HUES48 (cell line): ENCODE results near the gene DAPK3.
"Not testable (repeated sequence)": the region's sequence is repeated elsewhere in the genome, so short reads cannot be mapped to it uniquely, and the experiment has no call there.

Experiments used
- H3K27ac ChIP-seq: one replicate; pipeline ENCODE4 v1.7.0; 2013; ENCODE audit warnings: low read depth, low read length, inconsistent platforms
- H3K27me3 ChIP-seq: 2 replicates; pipeline ENCODE4 v1.6.1; 2013; ENCODE audit warnings: mild to moderate bottlenecking, low read length; ENCODE audit not compliant: control insufficient read depth, insufficient read depth
- H3K36me3 ChIP-seq: 2 replicates; pipeline ENCODE4 v1.6.1; 2013; ENCODE audit warnings: low read length; ENCODE audit not compliant: control insufficient read depth, insufficient read depth
- H3K4me1 ChIP-seq: 2 replicates; pipeline ENCODE4 v1.6.1; 2013; ENCODE audit warnings: mild to moderate bottlenecking, low read length; ENCODE audit not compliant: control insufficient read depth, insufficient read depth
- H3K4me3 ChIP-seq: 2 replicates; pipeline ENCODE4 v1.5.1; 2013; ENCODE audit warnings: mild to moderate bottlenecking, low read depth, low read length
- H3K9ac ChIP-seq: 2 replicates; pipeline ENCODE4 v1.6.1; 2013; ENCODE audit warnings: mild to moderate bottlenecking, low read depth, low read length, moderate library complexity
- H3K9me3 ChIP-seq: 2 replicates; pipeline ENCODE4 v1.6.1; 2013; ENCODE audit warnings: low read length; ENCODE audit not compliant: control insufficient read depth, insufficient read depth

The DAPK3 gene

GRCh38 chr19:3947316-3947933 is 23.5 kb downstream of the DAPK3 start:
- Histone ChIP-seq H3K4me1 (peaks cover 12% of the 10 kb centered on the region), H3K36me3 (peaks cover 18% of the 10 kb centered on the region)
- not testable (repeated sequence) for H3K4me3 ChIP-seq, H3K27ac ChIP-seq, H3K27me3 ChIP-seq, H3K9ac ChIP-seq, H3K9me3 ChIP-seq

GRCh38 chr19:3945838-3946237 is 25.1 kb downstream of the DAPK3 start:
- H3K4me1 ChIP-seq, result peaks cover 3% of the 10 kb centered on the region
- no peaks in the 10 kb centered on the region for H3K27me3 ChIP-seq
- no peak overlapping the region for H3K4me3 ChIP-seq
- H3K9me3 ChIP-seq, result no peaks in the 10 kb centered on the region
- H3K9ac ChIP-seq, result no peak overlapping the region
- no peak overlapping the region for H3K27ac ChIP-seq
- peaks cover 28% of the 10 kb centered on the region for H3K36me3 ChIP-seq

- H3K4me3 ChIP-seq, result no peak overlapping the region
- no peak overlapping the region for H3K27ac ChIP-seq
- H3K9me3 ChIP-seq, result no peaks in the 10 kb centered on the region
- H3K9ac ChIP-seq, result no peak overlapping the region
- no peaks in the 10 kb centered on the region for H3K4me1 ChIP-seq
- H3K36me3 ChIP-seq, result peaks cover 37% of the 10 kb centered on the region
- no peaks in the 10 kb centered on the region for H3K27me3 ChIP-seq
These were observed 26.7 kb downstream of the DAPK3 start for GRCh38 chr19:3944018-3944721.

GRCh38 chr19:3942790-3943409 is 28.0 kb downstream of the DAPK3 start:
- Histone ChIP-seq H3K9me3 (no peaks in the 10 kb centered on the region), H3K27ac (no peak overlapping the region), H3K4me1 (no peaks in the 10 kb centered on the region), H3K27me3 (no peaks in the 10 kb centered on the region), H3K36me3 (peaks cover 45% of the 10 kb centered on the region), H3K4me3 (no peak overlapping the region), H3K9ac (no peak overlapping the region)

GRCh38 chr19:3938300-3938950 is 32.5 kb downstream of the DAPK3 start:
- H3K4me3 ChIP-seq, H3K27ac ChIP-seq, H3K4me1 ChIP-seq, H3K9ac ChIP-seq, H3K27me3 ChIP-seq, H3K9me3 ChIP-seq: not testable (repeated sequence)
- peaks cover 48% of the 10 kb centered on the region for H3K36me3 ChIP-seq

- peaks cover 34% of the 10 kb centered on the region for H3K36me3 ChIP-seq
- no peak overlapping the region for H3K27ac ChIP-seq
- H3K4me1 ChIP-seq, result no peaks in the 10 kb centered on the region
- no peaks in the 10 kb centered on the region for H3K9me3 ChIP-seq
- no peaks in the 10 kb centered on the region for H3K27me3 ChIP-seq
- H3K9ac ChIP-seq, result no peak overlapping the region
- H3K4me3 ChIP-seq, result no peak overlapping the region
These were observed 34.1 kb downstream of the DAPK3 start for GRCh38 chr19:3936506-3937442.

GRCh38 chr19:3932931-3933810 is 37.7 kb downstream of the DAPK3 start, which contains the start of gene NMRK2:
TSS of gene NMRK2 (plus strand) at chr19:3933069. CDS start at chr19:3933672, 603 bp downstream.
- H3K36me3 ChIP-seq, result peaks cover 12% of the 10 kb centered on the region; the same call in 1 of the 2 replicates
- peak within 1 kb of the TSS; percentile 80 for H3K4me3 ChIP-seq
- H3K4me1 ChIP-seq, result no peaks in the 10 kb centered on the region
- peak within 1 kb of the TSS; percentile 98 for H3K27ac ChIP-seq
- peak within 1 kb of the TSS; percentile 90 for H3K9ac ChIP-seq
- H3K9me3 ChIP-seq, result no peaks in the 10 kb centered on the region
- no peaks in the 10 kb centered on the region for H3K27me3 ChIP-seq

GRCh38 chr19:3931041-3931440 is 39.9 kb downstream of the DAPK3 start:
- H3K9ac ChIP-seq, result no peak overlapping the region
- H3K4me3 ChIP-seq, result no peak overlapping the region
- no peaks in the 10 kb centered on the region for H3K27me3 ChIP-seq
- H3K27ac ChIP-seq, result no peak overlapping the region
- no peaks in the 10 kb centered on the region for H3K9me3 ChIP-seq
- no peaks in the 10 kb centered on the region for H3K4me1 ChIP-seq
- 0 out of 2 replicates have a peak, but pooled peaks cover 3% of the 10 kb centered on the region for H3K36me3 ChIP-seq

GRCh38 chr19:3923912-3924311 is 47.0 kb downstream of the DAPK3 start:
- H3K27ac ChIP-seq, result no peak overlapping the region

More at GRCh38 chr19:3923912-3924311, 47.0 kb downstream of the DAPK3 start:
- Histone ChIP-seq H3K36me3 (peaks cover 36% of the 10 kb centered on the region), H3K9ac (no peak overlapping the region), H3K4me3 (no peak overlapping the region), H3K9me3 (no peaks in the 10 kb centered on the region), H3K27me3 (no peaks in the 10 kb centered on the region), H3K4me1 (no peaks in the 10 kb centered on the region)
